GM12878 (cell line): Measurements from ENCODE around the gene PROSER2. TPM values are rescaled to one million over a fixed set of nuclear protein-coding genes. Genes with fewer than 3 reads are reported as not detected.

ENCODE experiments used
- ATAC-seq: fragments of 200-7000 bp; cut with Tn5 transposase; 3 replicates; pipeline ENCODE4 v1.9.1; 2020; ENCODE audit warnings: mild to moderate bottlenecking, moderate library complexity
- BruUV-seq: library from RNA; stranded (reverse); fragments of 400-500 nt; replicated peaks from 2 replicates; lab custom pipeline; 2021; lab: Mats Ljungman, UMichigan
- CTCF ChIA-PET: fragments of 300-600 bp; sonication (Branson Sonifier 250); formaldehyde crosslinking; extraction: SDS; loops from one replicate; lab custom pipeline; 2021; ENCODE audit warnings: inconsistent platforms; lab: Yijun Ruan, JAX
- POLR2A ChIA-PET: fragments of 350-600 bp; formaldehyde crosslinking; extraction: SDS; loops from one replicate; lab custom pipeline; 2021; ENCODE audit warnings: inconsistent platforms; lab: Charles Lee
- RAD21 ChIA-PET: fragments of 300-600 bp; sonication (Branson Sonifier 250); formaldehyde crosslinking; loops from one replicate; lab custom pipeline; 2023; ENCODE audit warnings: antibody characterized with exemption; ENCODE audit not compliant: unreplicated experiment; lab: Charles Lee
- SMC1A ChIA-PET: fragments of 300-600 bp; sonication (Branson Sonifier 250); formaldehyde crosslinking; loops from one replicate; lab custom pipeline; 2023; ENCODE audit not compliant: unreplicated experiment, uncharacterized antibody; lab: Charles Lee
- DNase-seq: peaks from one replicate; pipeline ENCODE4 v3.0.0-alpha.2; 2011; ENCODE audit warnings: low read depth, low spot score
- FAIRE-seq: peaks from 3 replicates; lab custom pipeline; 2011; peaks lifted over from hg19 to GRCh38; lab: Jason Lieb, UNC
- H2AFZ ChIP-seq: 2 replicates; pipeline ENCODE4 v1.6.0; 2011; ENCODE audit warnings: low read depth, low read length, control low read depth; ENCODE audit not compliant: control insufficient read depth
- H3K27ac ChIP-seq: 2 replicates; pipeline ENCODE4 v1.5.1; 2011; ENCODE audit warnings: control low read depth; ENCODE audit not compliant: control insufficient read depth, insufficient read depth
- H3K27me3 ChIP-seq, 2 experiments: replicated peaks in 1 of 2; 2 replicates each; pipeline versions ENCODE4 v1.6.0 to v1.6.1; 2011; ENCODE audit warnings: low read length in 1 of 2; ENCODE audit not compliant: control insufficient read depth in 2 of 2, insufficient read depth in 2 of 2
- H3K36me3 ChIP-seq, 2 experiments: 2 replicates each; pipeline ENCODE4 v1.5.1; 2011; ENCODE audit warnings: low read length in 1 of 2; ENCODE audit not compliant: control insufficient read depth in 2 of 2, insufficient read depth in 2 of 2
- H3K4me1 ChIP-seq: 2 replicates; pipeline ENCODE4 v1.6.1; 2011; ENCODE audit warnings: mild to moderate bottlenecking, low read length, moderate library complexity, mixed read lengths; ENCODE audit not compliant: control insufficient read depth, insufficient read depth
- H3K4me2 ChIP-seq: 2 replicates; pipeline ENCODE4 v1.6.0; 2011; ENCODE audit warnings: control low read depth; ENCODE audit not compliant: control insufficient read depth, insufficient read depth
- H3K4me3 ChIP-seq: fragments of 200-600 bp; sonication (generic); 2 replicates; pipeline ENCODE4 v1.5.1; 2016
- H3K79me2 ChIP-seq: 2 replicates; pipeline ENCODE4 v1.6.0; 2011; ENCODE audit warnings: low read length; ENCODE audit not compliant: control insufficient read depth, insufficient read depth
- H3K9ac ChIP-seq: 2 replicates; pipeline ENCODE4 v1.8.0; 2011; ENCODE audit warnings: low read length, control low read depth, mixed read lengths; ENCODE audit not compliant: control insufficient read depth, insufficient read depth
- H3K9me3 ChIP-seq: replicated peaks from 3 replicates; pipeline ENCODE4 v1.5.1; 2011; ENCODE audit warnings: mild to moderate bottlenecking, low read length; ENCODE audit not compliant: control insufficient read depth, insufficient read depth
- H4K20me1 ChIP-seq: 2 replicates; pipeline ENCODE4 v1.6.0; 2011; ENCODE audit not compliant: control insufficient read depth, insufficient read depth
- BHLHE40 ChIP-seq, 2 experiments: fragments of 450-650 bp in 1 of 2; IDR thresholded peaks; 2 replicates each; pipeline ENCODE4 v1.6.1; 2011 to 2017; ENCODE audit warnings: low read depth in 2 of 2, borderline replicate concordance in 1 of 2, improper control_type of control experiment in 1 of 2, low read length in 1 of 2, mild to moderate bottlenecking in 1 of 2
- CHD1 ChIP-seq: IDR thresholded peaks from 2 replicates; pipeline ENCODE4 v1.6.1; 2012; ENCODE audit warnings: low read depth, low read length, improper control_type of control experiment
- EP300 ChIP-seq, 2 experiments: fragments of 150-350 bp in 1 of 2; IDR thresholded peaks; 2 replicates each; pipeline ENCODE4 v1.6.1; 2011 to 2012; ENCODE audit warnings: low read depth in 2 of 2, low read length in 2 of 2, borderline replicate concordance in 1 of 2, improper control_type of control experiment in 1 of 2, inconsistent platforms in 1 of 2; ENCODE audit not compliant: control insufficient read depth in 1 of 2
- ETV6 ChIP-seq, 2 experiments: fragments of 450-650 bp in 1 of 2; IDR thresholded peaks in 1 of 2; conservative IDR thresholded peaks in 1 of 2; 2 replicates each; pipeline ENCODE4 v1.6.1; 2014; ENCODE audit warnings: antibody characterized with exemption in 1 of 2, borderline replicate concordance in 1 of 2, low read depth in 1 of 2, mild to moderate bottlenecking in 1 of 2, moderate library complexity in 1 of 2
- GATAD2B ChIP-seq: fragments of 450-650 bp; conservative IDR thresholded peaks from 2 replicates; pipeline ENCODE4 v1.6.1; 2017; ENCODE audit warnings: low read depth, mild to moderate bottlenecking, moderate library complexity
- HDAC2 ChIP-seq: fragments of 200-600 bp; sonication (generic); IDR thresholded peaks from 2 replicates; pipeline ENCODE4 v1.6.1; 2017
- TAF1 ChIP-seq: IDR thresholded peaks from 2 replicates; pipeline ENCODE4 v1.6.1; 2011; ENCODE audit warnings: mild to moderate bottlenecking, low read depth, low read length, borderline replicate concordance
- WGBS: methylation state at CpG from one replicate; pipeline ENCODE4 v1.1.6; 2016; ENCODE audit warnings: low lambda C conversion rate; ENCODE audit not compliant: insufficient replicate concordance, insufficient coverage; ENCODE audit errors: missing lambda C conversion rate; 5-methylcytosine and 5-hydroxymethylcytosine counted together
- in situ Hi-C: fragments of 300-500 bp; cut with MboI; formaldehyde crosslinking; loops from 9 replicates; pipeline ENCODE4 v1.14.3; 2018; ENCODE audit warnings: mixed read lengths
- intact Hi-C: fragments of 100-400 bp; cut with micrococcal nuclease; formaldehyde crosslinking; loops from one replicate; pipeline ENCODE4 v1.14.2; 2022; ENCODE audit not compliant: unreplicated experiment
- polyA plus RNA-seq, 11 experiments: library from polyadenylated mRNA; depleted of rRNA in 4 of 11; unstranded in 6 of 11; stranded (reverse) in 5 of 11; fragments of >200 nt; fragmentation: Nextera tagmentation in 4 of 11; fragmentation: Illumina TruSeq in 1 of 11; extraction: Ambion mirVana in 4 of 11; extraction: Trizol in 1 of 11; gene quantifications; 1 replicate in 1 of 11; 2 replicates in 10 of 11; pipeline versions ENCODE4 v1.2.1 to v1.2.3, GENCODE V29; 2011 to 2016; ENCODE audit warnings: inconsistent platforms in 2 of 11, missing spikeins in 2 of 11, low read depth in 1 of 11
- total RNA-seq, 4 experiments: library from RNA; depleted of rRNA in 3 of 4; stranded (reverse); fragments of >200 nt in 3 of 4; fragmentation: Illumina TruSeq in 1 of 4; extraction: Trizol in 1 of 4; gene quantifications; 2 replicates each; pipeline versions ENCODE4 v1.2.1 to v1.2.3, GENCODE V29; 2013 to 2021
- TF ChIP-seq, protein P1 (sequence below): IDR thresholded peaks from 2 replicates; pipeline ENCODE4 v1.6.1; 2012; ENCODE audit warnings: improper control_type of control experiment, low read depth, low read length; ENCODE audit not compliant: insufficient replicate concordance

Gene PROSER2
- total and polyA plus RNA-seq, 10 of the 15 experiments (the other 5 are each of a cell fraction or from before 2014, with no cell fraction given): 0.04 to 0.25 (median 0.07) TPM; not detected in 6

DNA sequence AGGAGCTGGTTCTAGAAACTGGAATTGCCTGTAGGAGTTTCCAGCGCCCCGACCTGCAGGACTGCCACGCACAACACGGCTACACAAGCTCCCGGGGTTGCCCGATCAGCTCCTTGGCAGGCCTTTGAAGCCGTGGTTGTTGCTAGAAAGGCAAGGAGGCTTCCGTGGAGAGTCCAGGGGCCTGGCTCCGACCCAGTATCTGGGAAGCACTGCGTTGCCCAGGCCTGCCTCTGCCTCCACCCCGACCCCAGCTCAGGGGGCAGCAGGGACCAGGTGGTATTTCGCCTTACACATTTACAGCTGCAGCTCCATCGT is 54.4 kb downstream of the PROSER2 start:
- no peaks in the 10 kb centered on the region for H3K36me3 ChIP-seq
- TF ChIP-seq BHLHE40 (IDR thresholded peaks at IDR 0.05; ENCODE audit: borderline replicate concordance in 1 of 2, low read depth in 2 of 2, low read length in 1 of 2) (no peak), GATAD2B (no peak), EP300 (IDR thresholded peaks at IDR 0.05; ENCODE audit: borderline replicate concordance in 1 of 2, control insufficient read depth in 1 of 2, low read depth in 2 of 2, low read length in 2 of 2) (no peak), ETV6 (conservative IDR thresholded peaks at IDR 0.05 in 1 of 2, IDR thresholded peaks at IDR 0.05 in 1 of 2; ENCODE audit: borderline replicate concordance in 1 of 2, low read depth in 1 of 2) (no peak)
- TF ChIP-seq, all 136 proteins: peak for 0
- Histone ChIP-seq H2AFZ (no peak overlapping the region), H3K79me2 (no peaks in the 10 kb centered on the region), H3K27me3 (no peaks in the 10 kb centered on the region; a peak in 1 of 4 replicates), H3K4me1 (peaks cover 4% of the 10 kb centered on the region), H4K20me1 (no peaks in the 10 kb centered on the region), H3K27ac (no peak overlapping the region), H3K9ac (no peak overlapping the region), H3K4me3 (no peak overlapping the region), H3K9me3 (no peaks in the 10 kb centered on the region), H3K4me2 (no peak overlapping the region)
- FAIRE-seq (no peak), ATAC-seq (no peak), DNase-seq (no peak)
- intact Hi-C loops (no loop called here), in situ Hi-C loops (no loop called here)
- BruUV-seq: no TSS peak
- POLR2A ChIA-PET: no interaction called here
- CTCF ChIA-PET: interaction anchor here (2.9 kb wide), 1 partner anchor 9 kb away, joined by 7 read pairs; no protein-coding TSS in a partner anchor
- RAD21 ChIA-PET: interaction anchor here (0.9 kb wide), 1 partner anchor 9 kb away, joined by 3 read pairs; no protein-coding TSS in a partner anchor
- SMC1A ChIA-PET: interaction anchor here (1.4 kb wide), 1 partner anchor 9 kb away, joined by 5 read pairs; no protein-coding TSS in a partner anchor
- WGBS: 49% methylated on average over 13 of the region's 13 CpGs

DNA sequence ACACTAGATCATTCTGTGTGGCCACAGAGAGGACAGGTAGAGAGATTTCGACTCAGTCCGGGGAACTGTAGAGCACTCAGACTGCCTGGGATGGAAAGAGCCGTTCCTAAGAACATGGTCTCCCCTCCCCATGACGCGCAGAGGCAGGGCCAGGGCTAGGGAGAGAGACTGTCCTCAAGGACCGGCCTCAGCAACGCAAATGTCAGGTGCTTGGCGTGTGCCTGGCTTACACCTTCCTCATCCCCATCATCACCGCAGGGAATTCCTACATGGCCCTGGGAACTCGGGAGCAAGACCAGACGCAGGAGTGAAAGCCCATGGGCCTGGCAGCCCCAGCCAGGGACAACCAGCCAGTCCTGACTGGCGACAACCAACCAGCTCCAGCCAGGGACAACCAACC is 55.6 kb downstream of the PROSER2 start:
- Histone ChIP-seq H3K36me3 (no peaks in the 10 kb centered on the region), H2AFZ (no peak overlapping the region), H3K9me3 (no peaks in the 10 kb centered on the region), H3K4me3 (no peak overlapping the region), H3K4me1 (peaks cover 4% of the 10 kb centered on the region), H3K27me3 (no peaks in the 10 kb centered on the region), H3K4me2 (no peak overlapping the region), H3K27ac (no peak overlapping the region), H3K9ac (no peak overlapping the region), H3K79me2 (no peaks in the 10 kb centered on the region), H4K20me1 (no peaks in the 10 kb centered on the region)
- SMC1A ChIA-PET: no interaction called here
- POLR2A ChIA-PET: no interaction called here
- no peak for DNase-seq
- CTCF ChIA-PET: interaction anchor here (1.2 kb wide), 1 partner anchor 85 kb away, joined by 3 read pairs; no protein-coding TSS in a partner anchor
- intact Hi-C loops (no loop called here), in situ Hi-C loops (no loop called here)
- no TSS peak for BruUV-seq
- 72% methylated on average over 12 of the region's 12 CpGs for WGBS
- no peak for FAIRE-seq
- TF ChIP-seq, protein P1, sequence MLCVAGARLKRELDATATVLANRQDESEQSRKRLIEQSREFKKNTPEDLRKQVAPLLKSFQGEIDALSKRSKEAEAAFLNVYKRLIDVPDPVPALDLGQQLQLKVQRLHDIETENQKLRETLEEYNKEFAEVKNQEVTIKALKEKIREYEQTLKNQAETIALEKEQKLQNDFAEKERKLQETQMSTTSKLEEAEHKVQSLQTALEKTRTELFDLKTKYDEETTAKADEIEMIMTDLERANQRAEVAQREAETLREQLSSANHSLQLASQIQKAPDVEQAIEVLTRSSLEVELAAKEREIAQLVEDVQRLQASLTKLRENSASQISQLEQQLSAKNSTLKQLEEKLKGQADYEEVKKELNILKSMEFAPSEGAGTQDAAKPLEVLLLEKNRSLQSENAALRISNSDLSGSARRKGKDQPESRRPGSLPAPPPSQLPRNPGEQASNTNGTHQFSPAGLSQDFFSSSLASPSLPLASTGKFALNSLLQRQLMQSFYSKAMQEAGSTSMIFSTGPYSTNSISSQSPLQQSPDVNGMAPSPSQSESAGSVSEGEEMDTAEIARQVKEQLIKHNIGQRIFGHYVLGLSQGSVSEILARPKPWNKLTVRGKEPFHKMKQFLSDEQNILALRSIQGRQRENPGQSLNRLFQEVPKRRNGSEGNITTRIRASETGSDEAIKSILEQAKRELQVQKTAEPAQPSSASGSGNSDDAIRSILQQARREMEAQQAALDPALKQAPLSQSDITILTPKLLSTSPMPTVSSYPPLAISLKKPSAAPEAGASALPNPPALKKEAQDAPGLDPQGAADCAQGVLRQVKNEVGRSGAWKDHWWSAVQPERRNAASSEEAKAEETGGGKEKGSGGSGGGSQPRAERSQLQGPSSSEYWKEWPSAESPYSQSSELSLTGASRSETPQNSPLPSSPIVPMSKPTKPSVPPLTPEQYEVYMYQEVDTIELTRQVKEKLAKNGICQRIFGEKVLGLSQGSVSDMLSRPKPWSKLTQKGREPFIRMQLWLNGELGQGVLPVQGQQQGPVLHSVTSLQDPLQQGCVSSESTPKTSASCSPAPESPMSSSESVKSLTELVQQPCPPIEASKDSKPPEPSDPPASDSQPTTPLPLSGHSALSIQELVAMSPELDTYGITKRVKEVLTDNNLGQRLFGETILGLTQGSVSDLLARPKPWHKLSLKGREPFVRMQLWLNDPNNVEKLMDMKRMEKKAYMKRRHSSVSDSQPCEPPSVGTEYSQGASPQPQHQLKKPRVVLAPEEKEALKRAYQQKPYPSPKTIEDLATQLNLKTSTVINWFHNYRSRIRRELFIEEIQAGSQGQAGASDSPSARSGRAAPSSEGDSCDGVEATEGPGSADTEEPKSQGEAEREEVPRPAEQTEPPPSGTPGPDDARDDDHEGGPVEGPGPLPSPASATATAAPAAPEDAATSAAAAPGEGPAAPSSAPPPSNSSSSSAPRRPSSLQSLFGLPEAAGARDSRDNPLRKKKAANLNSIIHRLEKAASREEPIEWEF: no peak
- no peak for TF ChIP-seq CHD1
- TF ChIP-seq TAF1: no peak
- TF ChIP-seq HDAC2: no peak
- ATAC-seq: no peak
- RAD21 ChIA-PET: no interaction called here
